Sigmoid colon (tissue), 7 donors: ENCODE results near the gene ADAMTS14. TPM values are rescaled to one million over a fixed set of nuclear protein-coding genes. Genes with fewer than 3 reads are reported as not detected.

Source experiments
- DNase-seq: peaks from one replicate; pipeline ENCODE4 v3.0.0-alpha.2; 2019
- H3K27ac ChIP-seq, 4 donors: fragments of 200-600 bp; sonication (generic); one replicate each; pipeline ENCODE4 v1.5.1; 2016 to 2019; ENCODE audit warnings: mild to moderate bottlenecking in 1 of 4
- H3K27me3 ChIP-seq, 3 donors: fragments of 200-600 bp; sonication (generic); one replicate each; pipeline ENCODE4 v1.5.1; 2019; ENCODE audit warnings: mild to moderate bottlenecking in 1 of 3
- H3K36me3 ChIP-seq, 4 donors: fragments of 200-600 bp; sonication (generic); one replicate each; pipeline ENCODE4 v1.5.1; 2016 to 2019
- H3K4me1 ChIP-seq, 4 donors: fragments of 200-600 bp; sonication (generic); one replicate each; pipeline ENCODE4 v1.5.1; 2017 to 2019
- H3K4me3 ChIP-seq, 4 donors: fragments of 200-600 bp; sonication (generic); one replicate each; pipeline ENCODE4 v1.5.1; 2017 to 2019; ENCODE audit warnings: mild to moderate bottlenecking in 2 of 4, moderate library complexity in 1 of 4
- H3K9me3 ChIP-seq, 4 donors: fragments of 200-600 bp in 3 of 4; sonication (generic) in 3 of 4; one replicate each; pipeline versions ENCODE4 v1.5.1 to v1.6.1; 2013 to 2019
- EP300 ChIP-seq, 4 donors: sonication (generic); formaldehyde crosslinking; IDR thresholded peaks; one replicate each; pipeline ENCODE4 v1.6.1; 2017; ENCODE audit warnings: antibody characterized with exemption in 4 of 4
- POLR2A ChIP-seq, 2 donors: fragments of 450-650 bp; IDR thresholded peaks; one replicate each; pipeline ENCODE4 v1.6.1; 2016; ENCODE audit warnings: antibody characterized with exemption in 2 of 2, mild to moderate bottlenecking in 2 of 2, moderate library complexity in 2 of 2
- POLR2AphosphoS5 ChIP-seq, 4 donors: sonication (generic); formaldehyde crosslinking; IDR thresholded peaks; one replicate each; pipeline ENCODE4 v1.6.1; 2017; ENCODE audit warnings: antibody characterized with exemption in 4 of 4
- WGBS, 2 donors: extraction: QIAGEN DNeasy Blood & Tissue Kit; methylation state at CpG; one replicate each; pipeline ENCODE4 v1.1.7; 2013; 5-methylcytosine and 5-hydroxymethylcytosine counted together
- intact Hi-C: fragments of 100-400 bp; cut with DNase I; formaldehyde crosslinking; loops from one replicate; pipeline ENCODE4 v1.15.1; 2023
- polyA plus RNA-seq, 3 donors: library from polyadenylated mRNA; stranded (reverse); fragments of 200-250 nt; gene quantifications; one replicate each; pipeline ENCODE4 v1.2.3, GENCODE V29; 2013
- total RNA-seq, 4 donors: library from RNA; depleted of rRNA; stranded (reverse); fragments of >200 nt; gene quantifications; one replicate each; pipeline ENCODE4 v1.1.0, GENCODE V29; 2016
- TF ChIP-seq, protein P1 (sequence below), 4 experiments: fragments of 450-650 bp in 3 of 4; fragments of 200-600 bp in 1 of 4; IDR thresholded peaks; one replicate each; pipeline ENCODE4 v1.5.1; 2016 to 2019; ENCODE audit warnings: antibody characterized with exemption in 4 of 4, mild to moderate bottlenecking in 3 of 4, moderate library complexity in 2 of 4
- donor health status: healthy with polysubstance abuse.
- donor health status: Bipolar disorder and iron deficiency.
- donor health status: healthy.

The ADAMTS14 gene
- total and polyA plus RNA-seq, 7 donors: under 0.01 to 1.1 (median 0.50) TPM; not detected in 1

DNA sequence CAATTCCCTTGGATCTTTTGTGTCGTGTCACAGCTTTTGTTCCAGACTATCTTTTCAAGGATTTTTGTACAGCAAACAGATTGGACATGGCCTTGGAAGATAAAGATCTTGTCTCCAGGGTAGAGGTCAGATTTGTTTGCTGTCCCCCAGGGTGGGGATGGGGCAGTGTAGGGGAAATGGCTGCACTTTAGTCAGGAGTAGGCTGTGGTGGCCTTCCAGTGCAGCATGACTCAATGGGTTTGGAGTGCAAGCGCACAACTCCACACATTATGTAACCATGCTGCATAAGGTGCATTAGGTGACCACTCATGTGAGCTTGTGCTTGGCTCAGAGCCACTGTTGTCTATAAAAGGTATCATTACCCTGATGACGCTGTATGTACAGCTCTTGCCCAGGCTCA is 23.9 kb upstream of the ADAMTS14 start:
- no peaks in the 10 kb centered on the region for H3K36me3 ChIP-seq
- DNase-seq: no peak
- no peak overlapping the region for H3K27ac ChIP-seq
- intact Hi-C loops: no loop called here
- no peaks in the 10 kb centered on the region for H3K27me3 ChIP-seq
- no peaks in the 10 kb centered on the region for H3K9me3 ChIP-seq
- 81 to 91% methylated on average over 3 of the region's 3 CpGs for WGBS, 2 donors
- no peaks in the 10 kb centered on the region for H3K4me1 ChIP-seq
- H3K4me3 ChIP-seq: no peak overlapping the region
- no peak for TF ChIP-seq POLR2AphosphoS5 (IDR thresholded peaks at IDR 0.05)
- TF ChIP-seq POLR2A (IDR thresholded peaks at IDR 0.05): no peak
- no peak for TF ChIP-seq EP300 (IDR thresholded peaks at IDR 0.05)
- TF ChIP-seq, protein P1, sequence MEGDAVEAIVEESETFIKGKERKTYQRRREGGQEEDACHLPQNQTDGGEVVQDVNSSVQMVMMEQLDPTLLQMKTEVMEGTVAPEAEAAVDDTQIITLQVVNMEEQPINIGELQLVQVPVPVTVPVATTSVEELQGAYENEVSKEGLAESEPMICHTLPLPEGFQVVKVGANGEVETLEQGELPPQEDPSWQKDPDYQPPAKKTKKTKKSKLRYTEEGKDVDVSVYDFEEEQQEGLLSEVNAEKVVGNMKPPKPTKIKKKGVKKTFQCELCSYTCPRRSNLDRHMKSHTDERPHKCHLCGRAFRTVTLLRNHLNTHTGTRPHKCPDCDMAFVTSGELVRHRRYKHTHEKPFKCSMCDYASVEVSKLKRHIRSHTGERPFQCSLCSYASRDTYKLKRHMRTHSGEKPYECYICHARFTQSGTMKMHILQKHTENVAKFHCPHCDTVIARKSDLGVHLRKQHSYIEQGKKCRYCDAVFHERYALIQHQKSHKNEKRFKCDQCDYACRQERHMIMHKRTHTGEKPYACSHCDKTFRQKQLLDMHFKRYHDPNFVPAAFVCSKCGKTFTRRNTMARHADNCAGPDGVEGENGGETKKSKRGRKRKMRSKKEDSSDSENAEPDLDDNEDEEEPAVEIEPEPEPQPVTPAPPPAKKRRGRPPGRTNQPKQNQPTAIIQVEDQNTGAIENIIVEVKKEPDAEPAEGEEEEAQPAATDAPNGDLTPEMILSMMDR (IDR thresholded peaks at IDR 0.05): no peak

DNA sequence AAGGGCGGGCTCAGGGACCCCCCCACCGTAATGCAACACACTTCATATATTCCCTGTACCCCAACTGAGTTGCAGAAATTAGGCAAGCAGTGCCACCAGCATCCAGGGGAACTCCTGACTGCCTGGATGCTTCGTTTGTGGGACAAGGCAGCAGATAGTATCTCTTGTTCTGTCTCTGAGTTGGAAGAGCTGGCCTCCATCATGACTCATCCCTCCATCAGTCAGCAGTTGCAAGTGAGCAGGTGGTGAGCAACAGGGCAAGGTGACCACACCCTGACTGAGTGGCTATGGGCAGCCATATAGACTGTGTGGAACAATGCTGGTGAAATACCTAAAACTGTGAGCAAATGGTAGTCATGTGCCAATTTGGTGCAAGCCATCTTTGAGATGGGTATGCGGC is 22.8 kb upstream of the ADAMTS14 start:
- Histone ChIP-seq H3K27me3 (no peaks in the 10 kb centered on the region), H3K27ac (no peak overlapping the region), H3K4me3 (no peak overlapping the region), H3K4me1 (no peaks in the 10 kb centered on the region), H3K36me3 (no peaks in the 10 kb centered on the region), H3K9me3 (no peaks in the 10 kb centered on the region)
- 77% methylated on average over 4 of the region's 4 CpGs for WGBS, 2 donors
- intact Hi-C loops: no loop called here
- no peak for TF ChIP-seq POLR2AphosphoS5 (IDR thresholded peaks at IDR 0.05)
- TF ChIP-seq, protein P1 (IDR thresholded peaks at IDR 0.05): no peak
- TF ChIP-seq POLR2A (IDR thresholded peaks at IDR 0.05): no peak
- no peak for TF ChIP-seq EP300 (IDR thresholded peaks at IDR 0.05)
- DNase-seq: no peak

DNA sequence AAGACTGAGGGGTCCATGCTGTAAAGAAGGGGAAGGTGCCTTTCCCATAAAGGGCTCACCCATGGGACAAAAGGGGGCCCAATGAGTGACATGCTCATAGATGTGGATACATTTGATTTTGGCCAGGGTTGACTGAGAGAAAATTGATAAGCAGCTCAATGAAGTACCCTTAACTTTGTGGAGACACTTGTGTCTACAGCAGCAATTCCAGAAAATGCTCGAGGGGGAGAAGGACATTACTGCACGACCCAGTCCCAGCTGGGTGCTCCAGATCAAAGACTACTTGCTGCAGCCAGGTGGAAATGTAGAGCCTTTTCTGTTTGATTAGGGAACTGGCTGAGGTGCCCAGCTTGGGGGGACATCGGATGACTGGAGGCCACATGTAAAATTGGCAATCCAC is 22.2 kb upstream of the ADAMTS14 start:
- Histone ChIP-seq H3K4me1 (no peaks in the 10 kb centered on the region), H3K27me3 (no peaks in the 10 kb centered on the region), H3K4me3 (no peak overlapping the region), H3K36me3 (no peaks in the 10 kb centered on the region), H3K9me3 (no peaks in the 10 kb centered on the region), H3K27ac (no peak overlapping the region)
- intact Hi-C loops: no loop called here
- 75 to 92% methylated on average over 3 of the region's 3 CpGs for WGBS, 2 donors
- no peak for TF ChIP-seq POLR2A (IDR thresholded peaks at IDR 0.05)
- no peak for TF ChIP-seq POLR2AphosphoS5 (IDR thresholded peaks at IDR 0.05)
- TF ChIP-seq, protein P1 (IDR thresholded peaks at IDR 0.05): no peak
- TF ChIP-seq EP300 (IDR thresholded peaks at IDR 0.05): no peak
- DNase-seq: no peak

DNA sequence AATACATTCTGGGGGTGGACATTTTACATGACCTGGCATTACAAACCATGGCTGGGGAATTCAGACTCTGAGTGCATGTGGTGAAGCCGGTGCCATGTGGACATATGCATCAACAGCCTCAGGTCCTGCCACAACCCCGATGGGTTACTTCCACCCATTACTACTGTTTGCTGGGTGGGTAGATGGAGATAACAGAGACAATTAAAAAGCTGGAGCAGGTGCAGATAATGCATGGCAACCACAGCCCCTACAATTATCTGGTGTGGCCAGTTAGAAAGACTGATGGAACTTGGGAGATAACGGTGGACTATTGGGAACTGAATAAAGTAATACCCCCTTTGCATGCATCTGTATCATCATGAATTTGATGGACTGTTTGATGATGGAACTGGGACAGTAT is 21.6 kb upstream of the ADAMTS14 start:
- H3K27me3 ChIP-seq: no peaks in the 10 kb centered on the region
- H3K9me3 ChIP-seq: no peaks in the 10 kb centered on the region
- WGBS, 2 donors: 89 to 95% methylated on average over 3 of the region's 3 CpGs
- no peak overlapping the region for H3K4me3 ChIP-seq
- H3K36me3 ChIP-seq: no peaks in the 10 kb centered on the region
- no peak overlapping the region for H3K27ac ChIP-seq
- TF ChIP-seq POLR2AphosphoS5 (IDR thresholded peaks at IDR 0.05) (no peak), POLR2A (IDR thresholded peaks at IDR 0.05) (no peak), EP300 (IDR thresholded peaks at IDR 0.05) (no peak)
- TF ChIP-seq, protein P1 (IDR thresholded peaks at IDR 0.05): no peak
- no peaks in the 10 kb centered on the region for H3K4me1 ChIP-seq
- intact Hi-C loops: no loop called here
- DNase-seq: no peak

DNA sequence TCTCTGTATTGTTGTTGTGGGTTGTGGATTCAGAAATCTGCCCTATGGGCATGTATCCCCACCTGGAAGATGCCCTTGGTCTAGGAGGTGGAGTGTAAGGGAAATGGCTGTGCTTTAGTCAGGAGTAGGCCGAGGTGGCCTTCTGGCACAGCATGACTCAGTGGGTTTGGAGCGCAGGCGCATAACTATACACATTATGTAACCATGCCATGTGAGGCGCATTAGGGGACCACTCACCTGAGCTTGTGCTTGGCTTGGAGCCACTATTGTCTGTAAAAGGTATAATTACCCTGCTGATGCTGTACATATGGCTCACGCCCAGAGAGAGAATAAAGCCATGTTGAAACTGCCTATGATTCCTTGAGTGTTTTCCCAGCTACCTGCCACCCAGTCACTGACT is 20.6 kb upstream of the ADAMTS14 start:
- no peaks in the 10 kb centered on the region for H3K36me3 ChIP-seq
- no peaks in the 10 kb centered on the region for H3K4me1 ChIP-seq
- no peaks in the 10 kb centered on the region for H3K27me3 ChIP-seq
- H3K4me3 ChIP-seq: no peak overlapping the region
- intact Hi-C loops: no loop called here
- no peak overlapping the region for H3K27ac ChIP-seq
- 95 to 98% methylated on average over 5 of the region's 5 CpGs for WGBS, 2 donors
- DNase-seq: no peak
- TF ChIP-seq EP300 (IDR thresholded peaks at IDR 0.05) (no peak), POLR2AphosphoS5 (IDR thresholded peaks at IDR 0.05) (no peak), POLR2A (IDR thresholded peaks at IDR 0.05) (no peak)
- TF ChIP-seq, protein P1 (IDR thresholded peaks at IDR 0.05): no peak
- no peaks in the 10 kb centered on the region for H3K9me3 ChIP-seq
